Astrocyte of the spinal cord (primary cell): ENCODE measurements around the gene NDUFA6.

Source experiments
- DNase-seq: peaks from one replicate; pipeline ENCODE4 v3.0.0; 2011; ENCODE audit warnings: low read depth, low spot score
- H3K4me3 ChIP-seq: 2 replicates; pipeline ENCODE4 v1.5.1; 2011; ENCODE audit warnings: low read depth, mild to moderate bottlenecking, low read length, moderate library complexity
- in situ Hi-C: cut with HindIII; loops from 2 replicates; pipeline ENCODE4 v1.10.0; 2017; ENCODE audit warnings: low sequenced_read_pairs
- TF ChIP-seq, protein P1 (sequence below): IDR thresholded peaks from 2 replicates; pipeline ENCODE4 v1.5.1; 2012; ENCODE audit warnings: low read depth, mild to moderate bottlenecking, low read length, inconsistent platforms

Gene NDUFA6

DNA sequence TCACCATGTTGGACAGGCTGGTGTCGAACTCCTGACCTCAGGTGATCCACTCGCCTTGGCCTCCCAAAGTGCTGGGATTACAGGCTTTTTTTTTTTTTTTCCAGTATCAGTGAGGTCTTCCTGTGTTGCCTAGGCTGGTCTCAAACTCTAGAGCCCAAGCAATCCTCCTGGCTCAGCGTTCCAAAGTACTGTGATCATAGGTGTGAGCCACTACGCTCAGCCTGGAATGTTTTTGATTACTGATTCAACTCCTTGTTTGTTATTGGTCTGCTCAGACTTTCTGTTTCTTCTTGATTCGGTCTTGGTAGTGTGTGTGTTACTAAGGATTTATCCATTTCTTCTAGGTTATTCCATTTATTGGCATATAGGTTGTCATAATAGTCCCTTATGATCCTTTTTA, 51.3 kb downstream of the NDUFA6 start:
- no peak for DNase-seq
- in situ Hi-C loops = no loop called here
- no peak overlapping the region for H3K4me3 ChIP-seq
- TF ChIP-seq, protein P1, sequence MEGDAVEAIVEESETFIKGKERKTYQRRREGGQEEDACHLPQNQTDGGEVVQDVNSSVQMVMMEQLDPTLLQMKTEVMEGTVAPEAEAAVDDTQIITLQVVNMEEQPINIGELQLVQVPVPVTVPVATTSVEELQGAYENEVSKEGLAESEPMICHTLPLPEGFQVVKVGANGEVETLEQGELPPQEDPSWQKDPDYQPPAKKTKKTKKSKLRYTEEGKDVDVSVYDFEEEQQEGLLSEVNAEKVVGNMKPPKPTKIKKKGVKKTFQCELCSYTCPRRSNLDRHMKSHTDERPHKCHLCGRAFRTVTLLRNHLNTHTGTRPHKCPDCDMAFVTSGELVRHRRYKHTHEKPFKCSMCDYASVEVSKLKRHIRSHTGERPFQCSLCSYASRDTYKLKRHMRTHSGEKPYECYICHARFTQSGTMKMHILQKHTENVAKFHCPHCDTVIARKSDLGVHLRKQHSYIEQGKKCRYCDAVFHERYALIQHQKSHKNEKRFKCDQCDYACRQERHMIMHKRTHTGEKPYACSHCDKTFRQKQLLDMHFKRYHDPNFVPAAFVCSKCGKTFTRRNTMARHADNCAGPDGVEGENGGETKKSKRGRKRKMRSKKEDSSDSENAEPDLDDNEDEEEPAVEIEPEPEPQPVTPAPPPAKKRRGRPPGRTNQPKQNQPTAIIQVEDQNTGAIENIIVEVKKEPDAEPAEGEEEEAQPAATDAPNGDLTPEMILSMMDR = no peak
